SK-N-MC (cell line): Measurements from ENCODE around the gene DACT1.

Source experiments
- EZH2 ChIP-seq: fragments of 200-600 bp; sonication (generic); IDR thresholded peaks from one replicate; pipeline ENCODE4 v1.6.1; 2017; ENCODE audit warnings: antibody characterized with exemption
- FOXP2 ChIP-seq: optimal IDR thresholded peaks from 2 replicates; pipeline ENCODE3; 2011; ENCODE audit warnings: mild to moderate bottlenecking, moderate library complexity; ENCODE audit not compliant: insufficient read depth; ENCODE audit errors: extremely low read length, control extremely low read depth
- POLR2AphosphoS5 ChIP-seq: IDR thresholded peaks from 2 replicates; pipeline ENCODE4 v1.6.1; 2012; ENCODE audit warnings: mild to moderate bottlenecking, low read depth, low read length, borderline replicate concordance

- TF ChIP-seq POLR2AphosphoS5 (no peak), EZH2 (no peak), FOXP2 (no peak)
These were observed 1.6 kb upstream of the DACT1 start for GRCh38 chr14:58636129-58636528.
